Kidney (tissue), 22 donors: ENCODE measurements around the gene PRKACB. TPM values are rescaled to one million over a fixed set of nuclear protein-coding genes. Genes with fewer than 3 reads are reported as not detected.

Experiments
- DNase-seq, 5 donors: peaks; one replicate each; pipeline ENCODE4 v3.0.0-alpha.2; 2013 to 2020
- FAIRE-seq: peaks from 2 replicates; lab custom pipeline; 2012; peaks lifted over from hg19 to GRCh38; lab: Jason Lieb, UNC
- H3K27ac ChIP-seq, 2 donors: one replicate each; pipeline ENCODE4 v1.7.0; 2013; ENCODE audit warnings: low read depth in 2 of 2, low read length in 2 of 2, inconsistent platforms in 1 of 2
- H3K27me3 ChIP-seq: one replicate; pipeline ENCODE4 v1.7.1; 2013; ENCODE audit warnings: low read length, inconsistent platforms; ENCODE audit not compliant: control insufficient read depth, insufficient read depth
- H3K36me3 ChIP-seq, 3 donors: one replicate each; pipeline versions ENCODE4 v1.7.0 to v1.7.1; 2013; ENCODE audit warnings: low read length in 3 of 3, control low read depth in 1 of 3, inconsistent platforms in 1 of 3; ENCODE audit not compliant: insufficient read depth in 3 of 3, control insufficient read depth in 2 of 3
- H3K4me1 ChIP-seq, 3 donors: one replicate each; pipeline versions ENCODE4 v1.7.0 to v1.7.1; 2013; ENCODE audit warnings: low read length in 3 of 3, inconsistent platforms in 1 of 3, low read depth in 1 of 3; ENCODE audit not compliant: control insufficient read depth in 2 of 3, insufficient read depth in 2 of 3
- H3K4me3 ChIP-seq, 3 donors: one replicate each; pipeline versions ENCODE4 v1.7.0 to v1.8.1; 2013; ENCODE audit warnings: low read length in 3 of 3, control low read depth in 1 of 3, inconsistent platforms in 1 of 3
- H3K9ac ChIP-seq, 3 donors: one replicate each; pipeline versions ENCODE4 v1.7.0 to v1.7.1; 2013; ENCODE audit warnings: low read length in 3 of 3, control low read depth in 1 of 3, inconsistent platforms in 1 of 3
- H3K9me3 ChIP-seq, 3 donors: one replicate each; pipeline versions ENCODE4 v1.7.0 to v1.7.1; 2013; ENCODE audit warnings: low read length in 3 of 3, control low read depth in 1 of 3, inconsistent platforms in 1 of 3; ENCODE audit not compliant: control insufficient read depth in 2 of 3, insufficient read depth in 1 of 3
- intact Hi-C: fragments of 100-400 bp; cut with DNase I; formaldehyde crosslinking; loops from one replicate; pipeline ENCODE4 v1.11.1; 2022
- long read RNA-seq, 10 donors: library from polyadenylated mRNA in 1 of 10; unstranded in 1 of 10; transcript quantifications; one replicate each; pipeline ENCODE4 v2.0.0 and lab custom pipeline, GENCODE V29; 2021 to 2026
- polyA plus RNA-seq: library from polyadenylated mRNA; stranded (reverse); fragments of 350-450 nt; fragmentation: Illumina TruSeq; extraction: RNeasy Lipid Tissue Mini Kit (QIAGEN cat#74804); gene quantifications from one replicate; pipeline ENCODE4 v1.2.3, GENCODE V29; 2014; ENCODE audit warnings: low read depth, low replicate concordance; ENCODE audit not compliant: insufficient read depth
- total RNA-seq: library from RNA; stranded (reverse); fragmentation: NEBNext Ultra II Directional; extraction: Animal tissue kit (Norgen Biotek cat#: 25700); gene quantifications from one replicate; pipeline ENCODE4 v1.2.1, GENCODE V29; 2021
- TF ChIP-seq, protein P1 (sequence below): IDR thresholded peaks from 3 replicates; pipeline ENCODE4 v1.5.1; 2012; ENCODE audit warnings: mild to moderate bottlenecking, moderate library complexity, borderline replicate concordance; ENCODE audit not compliant: insufficient read depth; ENCODE audit errors: extremely low read depth
- donor health status: control.
- donor health status: control.
- donor health status: control.
- donor health status: control.
- donor health status: control.
- donor health status: DM: yes; HTN: yes; CAD: no.
- donor health status: Normal renal cell carcinoma (clear cell type).

The PRKACB gene
- 52.5 TPM for total RNA-seq
- 22.4 TPM for polyA plus RNA-seq
- long read RNA-seq, donor 1, full-length matches to known transcripts: 5 of 5 reads
- long read RNA-seq, donor 1, partial matches to known transcripts: 0 of 5 reads
- long read RNA-seq, donor 1, other reads (novel, unspliced or antisense): 0 of 5 reads
- long read RNA-seq, donor 2, full-length matches to known transcripts: 8 of 8 reads
- long read RNA-seq, donor 2, partial matches to known transcripts: 0 of 8 reads
- long read RNA-seq, donor 2, other reads (novel, unspliced or antisense): 0 of 8 reads
- long read RNA-seq, donor 3, full-length matches to known transcripts: 6 of 6 reads
- long read RNA-seq, donor 3, partial matches to known transcripts: 0 of 6 reads
- long read RNA-seq, donor 3, other reads (novel, unspliced or antisense): 0 of 6 reads
- long read RNA-seq, donor 4, full-length matches to known transcripts: 2 of 2 reads
- long read RNA-seq, donor 4, partial matches to known transcripts: 0 of 2 reads
- long read RNA-seq, donor 4, other reads (novel, unspliced or antisense): 0 of 2 reads
- long read RNA-seq, donor 5, full-length matches to known transcripts: 1 of 1 reads
- long read RNA-seq, donor 5, partial matches to known transcripts: 0 of 1 reads
- long read RNA-seq, donor 5, other reads (novel, unspliced or antisense): 0 of 1 reads
- long read RNA-seq, donor 6, full-length matches to known transcripts: 2 of 2 reads
- long read RNA-seq, donor 6, partial matches to known transcripts: 0 of 2 reads
- long read RNA-seq, donor 6, other reads (novel, unspliced or antisense): 0 of 2 reads
- long read RNA-seq, donor 7, full-length matches to known transcripts: 19 of 24 reads
- long read RNA-seq, donor 7, partial matches to known transcripts: 2 of 24 reads
- long read RNA-seq, donor 7, other reads (novel, unspliced or antisense): 3 of 24 reads
- long read RNA-seq, donor 8, full-length matches to known transcripts: 5 of 21 reads
- long read RNA-seq, donor 8, partial matches to known transcripts: 16 of 21 reads
- long read RNA-seq, donor 8, other reads (novel, unspliced or antisense): 0 of 21 reads
- long read RNA-seq, donor 9, full-length matches to known transcripts: 8 of 8 reads
- long read RNA-seq, donor 9, partial matches to known transcripts: 0 of 8 reads
- long read RNA-seq, donor 9, other reads (novel, unspliced or antisense): 0 of 8 reads
- long read RNA-seq, donor 10, full-length matches to known transcripts: 5 of 5 reads
- long read RNA-seq, donor 10, partial matches to known transcripts: 0 of 5 reads
- long read RNA-seq, donor 10, other reads (novel, unspliced or antisense): 0 of 5 reads

DNA sequence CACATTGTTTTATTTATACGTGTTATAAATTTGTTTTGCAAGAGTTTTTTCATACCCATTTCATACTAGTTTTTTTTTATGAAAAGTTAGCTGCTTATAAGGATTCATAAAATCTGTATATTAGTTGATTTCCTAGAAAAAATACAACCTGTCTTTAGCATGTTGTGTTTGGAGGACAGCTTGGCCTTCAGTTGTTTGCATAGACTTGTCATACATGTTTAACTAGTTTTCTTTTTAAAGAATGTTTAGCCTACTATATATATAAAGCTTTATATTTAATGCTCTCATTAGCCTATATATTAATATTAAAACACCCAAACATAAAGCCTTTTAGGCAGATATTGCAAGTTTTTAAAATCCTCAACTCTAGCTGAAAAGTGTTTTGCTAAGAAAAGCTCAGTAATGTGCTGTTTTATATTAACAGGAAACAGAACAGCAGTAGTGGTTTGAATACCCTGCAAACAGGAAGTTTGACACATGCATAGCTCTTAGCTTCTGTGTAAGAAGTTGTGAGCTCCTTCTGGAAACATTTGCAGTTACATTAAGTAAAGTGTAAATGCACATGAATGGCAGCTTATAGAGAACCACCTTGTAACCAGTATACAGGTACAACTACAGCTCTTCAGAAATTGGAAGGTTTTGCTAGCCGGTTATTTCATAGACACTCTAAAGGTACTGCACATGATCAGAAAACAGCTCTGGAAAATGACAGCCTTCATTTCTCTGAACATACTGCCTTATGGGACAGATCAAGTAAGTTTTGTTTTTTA is at the start of gene PRKACB:
Gene PRKACB, plus strand, starts transcription at position 476 of the 770 bp plus-strand sequence. Its CDS starts 91 bp downstream, at position 567.
- FAIRE-seq: peak; percentile 74
- H3K9ac ChIP-seq: no peak within 1 kb of the TSS

DNA sequence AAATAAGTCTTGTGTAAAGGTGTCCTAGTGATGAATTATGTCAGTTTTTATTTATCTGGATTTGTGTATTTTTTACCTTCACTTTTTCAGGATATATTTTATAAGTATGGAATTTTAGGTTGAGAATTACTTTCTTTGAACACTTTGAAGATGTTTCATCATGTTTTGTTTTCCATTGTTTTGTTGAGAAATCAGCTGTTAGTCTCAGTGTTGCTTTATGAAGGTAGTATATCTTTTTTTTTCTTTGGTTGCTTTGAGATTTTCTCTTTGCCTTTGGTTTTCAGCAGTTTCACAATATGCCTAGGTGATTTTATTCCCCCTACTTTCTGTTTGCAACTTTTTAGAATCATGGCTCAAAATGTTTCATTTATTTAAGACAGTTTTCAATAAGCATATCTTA is 48.8 kb upstream of the PRKACB start:
- no peaks in the 10 kb centered on the region for H3K36me3 ChIP-seq
- no peaks in the 10 kb centered on the region for H3K9me3 ChIP-seq
- TF ChIP-seq, protein P1, sequence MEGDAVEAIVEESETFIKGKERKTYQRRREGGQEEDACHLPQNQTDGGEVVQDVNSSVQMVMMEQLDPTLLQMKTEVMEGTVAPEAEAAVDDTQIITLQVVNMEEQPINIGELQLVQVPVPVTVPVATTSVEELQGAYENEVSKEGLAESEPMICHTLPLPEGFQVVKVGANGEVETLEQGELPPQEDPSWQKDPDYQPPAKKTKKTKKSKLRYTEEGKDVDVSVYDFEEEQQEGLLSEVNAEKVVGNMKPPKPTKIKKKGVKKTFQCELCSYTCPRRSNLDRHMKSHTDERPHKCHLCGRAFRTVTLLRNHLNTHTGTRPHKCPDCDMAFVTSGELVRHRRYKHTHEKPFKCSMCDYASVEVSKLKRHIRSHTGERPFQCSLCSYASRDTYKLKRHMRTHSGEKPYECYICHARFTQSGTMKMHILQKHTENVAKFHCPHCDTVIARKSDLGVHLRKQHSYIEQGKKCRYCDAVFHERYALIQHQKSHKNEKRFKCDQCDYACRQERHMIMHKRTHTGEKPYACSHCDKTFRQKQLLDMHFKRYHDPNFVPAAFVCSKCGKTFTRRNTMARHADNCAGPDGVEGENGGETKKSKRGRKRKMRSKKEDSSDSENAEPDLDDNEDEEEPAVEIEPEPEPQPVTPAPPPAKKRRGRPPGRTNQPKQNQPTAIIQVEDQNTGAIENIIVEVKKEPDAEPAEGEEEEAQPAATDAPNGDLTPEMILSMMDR: no peak
- H3K4me1 ChIP-seq: no peaks in the 10 kb centered on the region
- intact Hi-C loops: no loop called here
- no peak overlapping the region for H3K9ac ChIP-seq
- FAIRE-seq (no peak), DNase-seq (no peak)
- no peak overlapping the region for H3K4me3 ChIP-seq
- no peaks in the 10 kb centered on the region for H3K27me3 ChIP-seq
- H3K27ac ChIP-seq: no peak overlapping the region

More for the DNA sequence above, at the start of gene PRKACB:
- Histone ChIP-seq H3K4me3 (peak within 1 kb of the TSS in 2 of 3 donors; percentile 56 to 58), H3K4me1 (no peaks in the 10 kb centered on the region), H3K27ac (peak within 1 kb of the TSS; percentile 5 to 11), H3K27me3 (no peaks in the 10 kb centered on the region), H3K36me3 (no peaks in the 10 kb centered on the region), H3K9me3 (peaks cover 0 to under 1% (median 0%) of the 10 kb centered on the region in 3 donors)
- TF ChIP-seq, protein P1: no peak
- DNase-seq: peak in 1 of 5 donors; percentile 56
- intact Hi-C loops: loop anchor here (10.0 kb wide), 1 partner anchor 481 kb away; no protein-coding TSS in a partner anchor

DNA sequence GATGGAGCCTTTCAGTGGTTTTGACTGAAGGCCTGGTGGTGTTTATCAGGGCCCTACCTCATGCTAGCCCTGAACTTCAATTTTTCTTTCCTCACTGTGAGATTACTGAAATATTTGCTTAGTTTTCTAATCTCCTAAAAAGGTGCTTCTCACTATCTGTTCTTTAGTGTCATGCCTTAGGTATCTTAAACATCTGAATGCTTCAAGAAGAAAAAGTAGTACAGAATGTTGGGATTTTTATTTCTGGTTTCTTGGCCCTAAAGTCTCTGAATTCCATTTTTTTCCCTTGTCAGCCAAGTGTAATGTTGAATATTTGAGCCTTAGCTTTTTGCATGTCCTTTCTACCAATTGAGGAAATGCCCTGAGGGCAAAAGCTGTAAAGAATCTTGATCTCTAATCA is 47.9 kb upstream of the PRKACB start:
- intact Hi-C loops: no loop called here
- TF ChIP-seq, protein P1: no peak
- FAIRE-seq: no peak

More for the DNA sequence above, 47.9 kb upstream of the PRKACB start:
- Histone ChIP-seq H3K4me3 (no peak overlapping the region), H3K9me3 (no peaks in the 10 kb centered on the region), H3K27ac (no peak overlapping the region), H3K9ac (no peak overlapping the region), H3K36me3 (no peaks in the 10 kb centered on the region), H3K4me1 (peaks cover 0 to under 1% (median 0%) of the 10 kb centered on the region in 3 donors), H3K27me3 (no peaks in the 10 kb centered on the region)
- DNase-seq: no peak
